CD4-positive, alpha-beta T cell (primary cell): ENCODE results near the gene AUTS2. TPM values are rescaled to one million over a fixed set of nuclear protein-coding genes. Genes with fewer than 3 reads are reported as not detected.

Experiments used
- ATAC-seq: fragments of 200-7000 bp; cut with Tn5 transposase; one replicate; pipeline ENCODE4 v1.10.0; 2022; ENCODE audit warnings: mild to moderate bottlenecking; ENCODE audit not compliant: poor library complexity
- CTCF ChIA-PET: fragments of 350-600 bp; sonication (Branson Sonifier 250); formaldehyde crosslinking; loops from one replicate; lab custom pipeline; 2021; ENCODE audit warnings: antibody characterized with exemption, inconsistent platforms; lab: Charles Lee
- POLR2A ChIA-PET: fragments of 350-600 bp; sonication (Branson Sonifier 250); formaldehyde crosslinking; loops from one replicate; lab custom pipeline; 2021; ENCODE audit warnings: antibody characterized with exemption, inconsistent platforms; lab: Charles Lee
- DNase-seq, 14 experiments: peaks; one replicate each; pipeline ENCODE4 v3.0.0-alpha.2; 2013 to 2020; ENCODE audit warnings: mixed read lengths in 2 of 14
- H3K27ac ChIP-seq, 2 donors: one replicate each; pipeline versions ENCODE4 v1.5.1 to v1.7.0; 2013; ENCODE audit warnings: low read length in 2 of 2, low read depth in 1 of 2, mild to moderate bottlenecking in 1 of 2
- H3K27me3 ChIP-seq, 2 experiments: 1 replicate in 1 of 2; 2 replicates in 1 of 2; pipeline versions ENCODE4 v1.6.1 to v1.7.0; 2013; ENCODE audit warnings: low read length in 2 of 2, control low read depth in 1 of 2, mild to moderate bottlenecking in 1 of 2, moderate library complexity in 1 of 2; ENCODE audit not compliant: insufficient read depth in 2 of 2, control insufficient read depth in 1 of 2
- H3K36me3 ChIP-seq: one replicate; pipeline ENCODE4 v1.6.1; 2013; ENCODE audit warnings: low read length, control low read depth; ENCODE audit not compliant: insufficient read depth
- H3K4me1 ChIP-seq: one replicate; pipeline ENCODE4 v1.6.1; 2013; ENCODE audit warnings: low read length, control low read depth; ENCODE audit not compliant: insufficient read depth
- H3K4me3 ChIP-seq: one replicate; pipeline ENCODE4 v1.5.1; 2013; ENCODE audit warnings: mild to moderate bottlenecking, low read length, moderate library complexity
- H3K9me3 ChIP-seq, 2 experiments: 1 replicate in 1 of 2; 2 replicates in 1 of 2; pipeline versions ENCODE4 v1.6.1 to v1.7.0; 2013; ENCODE audit warnings: low read length in 2 of 2, mild to moderate bottlenecking in 2 of 2, control low read depth in 1 of 2, moderate library complexity in 1 of 2; ENCODE audit not compliant: control insufficient read depth in 1 of 2, insufficient read depth in 1 of 2
- H3K27ac Mint-ChIP-seq: one replicate; pipeline ENCODE4 v1.8.0; 2020; ENCODE audit warnings: mixed read lengths
- H3K27me3 Mint-ChIP-seq: one replicate; pipeline ENCODE4 v1.8.0; 2021; ENCODE audit warnings: mixed read lengths
- H3K36me3 Mint-ChIP-seq: one replicate; pipeline ENCODE4 v1.8.0; 2021; ENCODE audit warnings: low read depth, mixed read lengths
- H3K4me1 Mint-ChIP-seq: one replicate; pipeline ENCODE4 v1.8.0; 2021; ENCODE audit warnings: low read depth, mixed read lengths
- H3K4me3 Mint-ChIP-seq: one replicate; pipeline ENCODE4 v1.8.0; 2020; ENCODE audit warnings: mild to moderate bottlenecking, mixed read lengths
- H3K9me3 Mint-ChIP-seq: one replicate; pipeline ENCODE4 v1.8.0; 2020; ENCODE audit warnings: mixed read lengths
- CTCF ChIP-seq: fragments of 200-600 bp; IDR thresholded peaks from one replicate; pipeline ENCODE4 v1.8.0; 2022; ENCODE audit warnings: antibody characterized with exemption, mild to moderate bottlenecking
- intact Hi-C, 2 experiments: fragments of 100-400 bp; cut with DNase I in 1 of 2; cut with micrococcal nuclease in 1 of 2; formaldehyde crosslinking; loops; one replicate each; pipeline versions ENCODE4 v1.15.1 to v1.9.0; 2023 to 2025; cut with DNase I, micrococcal nuclease
- total RNA-seq, 174 experiments: library from RNA in 2 of 174; stranded (reverse) in 2 of 174; gene quantifications; one replicate each; pipeline ENCODE4 v1.2.3 and lab custom pipeline; 2021 to 2026

Gene AUTS2
- total RNA-seq, 2 experiments from 2014 or later = 43.6 to 47.6 TPM

GRCh38 chr7:70752794-70753241, 1154.5 kb downstream of the AUTS2 start:
- Mint-ChIP-seq H3K9me3 (no peaks in the 10 kb centered on the region), H3K4me3 (no peak overlapping the region), H3K27ac (no peak overlapping the region), H3K36me3 (no peaks in the 10 kb centered on the region), H3K4me1 (peaks cover 5% of the 10 kb centered on the region), H3K27me3 (no peaks in the 10 kb centered on the region)
- intact Hi-C loops = no loop called here
- ChIA-PET POLR2A (no interaction called here), CTCF (no interaction called here)
- Histone ChIP-seq H3K27ac (no peak overlapping the region), H3K36me3 (no peaks in the 10 kb centered on the region), H3K9me3 (no peaks in the 10 kb centered on the region), H3K4me3 (no peak overlapping the region), H3K4me1 (no peaks in the 10 kb centered on the region), H3K27me3 (no peaks in the 10 kb centered on the region)
- ATAC-seq = no peak
- DNase-seq = no peak
- TF ChIP-seq CTCF = no peak

GRCh38 chr7:70756789-70757188, 1158.5 kb downstream of the AUTS2 start:
- ATAC-seq (no peak), DNase-seq (no peak)
- intact Hi-C loops = no loop called here
- H3K27me3 Mint-ChIP-seq = no peaks in the 10 kb centered on the region
- CTCF ChIA-PET = no interaction called here
- TF ChIP-seq CTCF = no peak
- Histone ChIP-seq H3K27ac (no peak overlapping the region), H3K36me3 (peaks cover 3% of the 10 kb centered on the region), H3K27me3 (no peaks in the 10 kb centered on the region), H3K9me3 (peaks cover 0 to 3% of the 10 kb centered on the region in 2 experiments), H3K4me3 (no peak overlapping the region), H3K4me1 (no peaks in the 10 kb centered on the region)
- no peaks in the 10 kb centered on the region for H3K36me3 Mint-ChIP-seq
- POLR2A ChIA-PET = no interaction called here
- H3K4me3 Mint-ChIP-seq = no peak overlapping the region
- H3K4me1 Mint-ChIP-seq = peaks cover 14% of the 10 kb centered on the region
- H3K27ac Mint-ChIP-seq = no peak overlapping the region
- H3K9me3 Mint-ChIP-seq = no peaks in the 10 kb centered on the region

GRCh38 chr7:70758646-70759045, 1160.4 kb downstream of the AUTS2 start:
- H3K27me3 Mint-ChIP-seq = no peaks in the 10 kb centered on the region
- no peak for TF ChIP-seq CTCF
- no peaks in the 10 kb centered on the region for H3K36me3 Mint-ChIP-seq
- ChIA-PET CTCF (no interaction called here), POLR2A (no interaction called here)
- H3K4me1 ChIP-seq = peaks cover 16% of the 10 kb centered on the region
- no peak overlapping the region for H3K27ac ChIP-seq
- H3K36me3 ChIP-seq = peaks cover 3% of the 10 kb centered on the region
- intact Hi-C loops = no loop called here
- DNase-seq (no peak), ATAC-seq (no peak)
- peaks cover 10% of the 10 kb centered on the region for H3K4me1 Mint-ChIP-seq
- no peaks in the 10 kb centered on the region for H3K27me3 ChIP-seq
- no peak overlapping the region for H3K4me3 ChIP-seq
- no peaks in the 10 kb centered on the region for H3K9me3 Mint-ChIP-seq
- peaks cover 0 to 8% of the 10 kb centered on the region in 2 experiments for H3K9me3 ChIP-seq
- H3K27ac Mint-ChIP-seq = no peak overlapping the region
- H3K4me3 Mint-ChIP-seq = no peak overlapping the region
